HG02943 (cell line): ENCODE data around the gene RAB8B.
"Not testable (repeated sequence)": the region's sequence is repeated elsewhere in the genome, so short reads cannot be mapped to it uniquely, and the experiment has no call there.

Experiments
- ATAC-seq: cut with Tn5 transposase; IDR thresholded peaks from one replicate; pipeline ENCODE4 v1.9.1; 2021; ENCODE audit warnings: mild to moderate bottlenecking, low read depth, moderate library complexity; ENCODE audit not compliant: unreplicated experiment

The RAB8B gene

DNA sequence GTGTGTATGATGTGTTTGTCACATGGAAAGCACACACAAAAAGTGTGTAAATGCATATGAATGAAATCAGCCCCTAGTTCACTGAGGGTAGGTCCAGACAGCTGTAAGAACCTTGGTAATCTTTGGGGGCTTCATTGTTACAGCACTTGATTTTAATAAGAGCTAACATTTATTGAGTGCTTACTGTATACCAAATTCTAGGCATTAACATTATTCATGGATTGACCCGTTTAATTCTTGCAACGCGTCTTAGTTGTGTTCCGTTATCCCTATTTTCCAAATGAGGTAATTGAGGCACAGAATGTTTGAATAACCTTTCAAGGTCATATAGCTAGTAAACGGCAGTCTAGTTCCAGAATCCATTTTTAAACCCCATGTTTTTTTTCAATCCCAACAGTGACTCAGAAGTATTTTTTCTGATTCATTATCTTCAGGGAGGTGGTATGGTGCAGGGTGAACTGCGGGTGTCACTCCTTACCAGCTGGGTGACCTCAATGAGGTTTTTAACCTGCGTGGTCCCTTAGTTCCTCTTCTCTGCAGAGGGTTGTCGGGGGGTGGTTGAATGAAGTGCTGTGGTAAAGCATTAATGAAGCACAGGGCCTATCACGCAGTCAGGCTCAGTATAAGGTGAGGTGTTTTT lies 14.2 kb downstream of the RAB8B start:
- ATAC-seq = no peak

DNA sequence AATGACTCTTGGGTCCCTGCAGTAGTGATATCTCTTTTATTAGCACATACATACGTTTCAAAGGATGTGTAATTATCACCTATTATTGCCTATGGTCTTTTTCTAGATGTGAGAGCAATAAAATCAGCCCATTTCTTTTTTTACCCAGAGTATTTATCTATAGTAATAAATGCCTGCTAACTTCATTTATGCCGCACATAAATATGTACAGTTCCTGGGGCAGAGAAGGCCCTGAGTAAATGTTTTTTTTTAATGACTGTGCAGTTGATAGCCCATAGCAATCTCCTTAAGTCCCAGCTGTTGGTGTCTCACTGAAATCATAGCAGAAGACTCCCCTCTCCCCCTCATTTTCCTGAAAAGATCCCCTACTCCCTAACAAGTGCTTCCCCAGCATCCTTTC lies 16.7 kb downstream of the RAB8B start:
- ATAC-seq = no peak

DNA sequence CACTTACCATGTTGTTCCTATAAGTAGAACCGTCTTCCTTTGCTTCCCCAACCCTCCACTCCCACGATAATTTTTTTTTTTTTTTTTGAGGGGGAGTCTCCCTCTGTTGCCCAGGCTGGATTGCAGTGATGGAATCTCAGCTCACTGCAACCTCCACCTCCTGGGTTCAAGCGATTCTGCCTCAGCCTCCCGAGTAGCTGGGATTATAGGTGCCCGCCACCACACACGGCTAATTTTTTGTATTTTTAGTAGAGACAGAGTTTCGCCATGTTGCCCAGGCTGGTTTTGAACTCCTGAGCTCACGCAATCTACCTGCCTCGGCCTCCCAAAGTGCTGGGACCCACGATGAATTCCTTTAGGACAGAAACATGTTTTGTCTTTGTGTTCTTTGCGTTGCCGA lies 19.4 kb downstream of the RAB8B start:
- ATAC-seq = not testable (repeated sequence)

DNA sequence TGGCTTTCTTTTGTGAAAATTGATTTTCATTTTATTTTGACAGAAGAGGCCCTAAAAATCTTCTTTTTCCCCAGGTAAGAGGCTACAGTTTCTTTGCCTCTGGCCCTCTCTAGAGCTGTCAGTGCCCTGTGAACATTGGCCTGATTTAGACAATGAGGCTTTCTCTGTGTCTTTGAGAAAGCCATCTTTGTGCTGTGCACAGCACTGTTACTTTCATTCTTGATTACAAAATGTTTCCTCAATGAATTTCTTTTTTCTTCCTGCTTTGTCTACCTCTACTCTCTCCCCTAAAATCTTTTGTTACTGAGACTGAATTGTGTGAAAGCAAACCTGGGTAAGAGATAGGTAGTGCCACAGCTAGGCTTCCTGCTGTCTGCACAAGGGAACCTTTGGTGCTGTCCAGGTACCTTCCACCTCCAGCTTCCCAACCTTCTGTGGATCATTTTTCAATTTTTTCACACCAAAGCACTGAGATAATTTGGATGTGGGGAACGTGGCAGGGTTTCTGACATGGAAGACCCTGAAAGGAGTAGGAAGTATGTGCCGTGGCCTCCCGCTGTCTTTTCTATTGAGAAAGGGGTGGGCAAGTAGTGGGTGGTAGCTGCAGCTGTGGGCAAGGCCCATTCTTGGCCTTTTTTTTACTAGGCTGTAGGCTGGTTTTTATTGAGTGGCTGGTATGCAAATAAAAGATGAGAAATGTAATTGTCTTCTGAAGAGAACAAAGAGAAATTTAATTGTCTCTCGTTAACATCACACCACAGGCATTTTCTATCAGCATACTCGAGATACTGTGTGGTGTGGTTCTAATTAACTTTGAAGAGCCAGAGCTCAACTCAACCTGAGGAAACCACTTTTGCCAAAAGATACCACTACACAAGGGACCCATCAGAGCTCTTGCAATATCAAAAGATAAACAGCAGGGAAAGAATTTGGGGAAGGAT lies 21.0 kb downstream of the RAB8B start:
- no peak for ATAC-seq

DNA sequence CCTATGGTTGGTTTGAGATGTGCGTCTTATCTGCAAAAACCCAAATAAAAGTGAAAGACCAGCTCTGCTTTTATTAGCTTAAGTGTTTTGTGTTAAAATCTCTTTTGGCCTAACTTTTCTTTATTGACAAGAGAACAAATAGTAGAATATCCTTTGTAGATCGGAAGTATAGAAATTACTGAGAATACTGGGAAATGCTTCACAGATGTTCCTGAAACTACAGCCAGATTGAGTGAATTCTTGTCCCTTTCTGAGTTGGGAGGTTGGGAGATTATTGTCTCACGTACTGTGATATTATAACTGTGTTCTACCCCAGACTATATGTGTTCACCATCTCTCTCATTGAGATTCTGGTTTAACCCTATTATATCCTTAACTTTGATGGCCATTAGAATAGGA lies 21.7 kb downstream of the RAB8B start:
- no peak for ATAC-seq

DNA sequence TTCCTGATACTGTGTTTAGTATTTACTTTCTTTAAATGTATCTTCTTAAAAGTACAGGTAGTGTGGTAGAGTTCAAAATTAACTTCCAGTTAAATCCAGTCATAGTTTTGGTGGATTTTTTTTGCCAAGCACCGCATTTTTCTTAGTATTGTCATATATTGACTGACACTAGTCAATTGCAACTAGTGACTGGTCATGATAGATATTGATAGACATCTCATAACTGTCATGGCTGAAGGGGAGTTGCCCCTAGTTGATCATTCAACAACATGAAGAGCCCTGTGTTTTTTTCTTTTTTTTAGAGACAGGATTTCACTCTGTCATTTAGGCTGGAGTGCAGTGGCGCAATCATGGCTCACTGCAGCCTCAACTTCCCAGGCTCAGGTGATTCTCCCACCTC lies 22.1 kb downstream of the RAB8B start:
- no peak for ATAC-seq

DNA sequence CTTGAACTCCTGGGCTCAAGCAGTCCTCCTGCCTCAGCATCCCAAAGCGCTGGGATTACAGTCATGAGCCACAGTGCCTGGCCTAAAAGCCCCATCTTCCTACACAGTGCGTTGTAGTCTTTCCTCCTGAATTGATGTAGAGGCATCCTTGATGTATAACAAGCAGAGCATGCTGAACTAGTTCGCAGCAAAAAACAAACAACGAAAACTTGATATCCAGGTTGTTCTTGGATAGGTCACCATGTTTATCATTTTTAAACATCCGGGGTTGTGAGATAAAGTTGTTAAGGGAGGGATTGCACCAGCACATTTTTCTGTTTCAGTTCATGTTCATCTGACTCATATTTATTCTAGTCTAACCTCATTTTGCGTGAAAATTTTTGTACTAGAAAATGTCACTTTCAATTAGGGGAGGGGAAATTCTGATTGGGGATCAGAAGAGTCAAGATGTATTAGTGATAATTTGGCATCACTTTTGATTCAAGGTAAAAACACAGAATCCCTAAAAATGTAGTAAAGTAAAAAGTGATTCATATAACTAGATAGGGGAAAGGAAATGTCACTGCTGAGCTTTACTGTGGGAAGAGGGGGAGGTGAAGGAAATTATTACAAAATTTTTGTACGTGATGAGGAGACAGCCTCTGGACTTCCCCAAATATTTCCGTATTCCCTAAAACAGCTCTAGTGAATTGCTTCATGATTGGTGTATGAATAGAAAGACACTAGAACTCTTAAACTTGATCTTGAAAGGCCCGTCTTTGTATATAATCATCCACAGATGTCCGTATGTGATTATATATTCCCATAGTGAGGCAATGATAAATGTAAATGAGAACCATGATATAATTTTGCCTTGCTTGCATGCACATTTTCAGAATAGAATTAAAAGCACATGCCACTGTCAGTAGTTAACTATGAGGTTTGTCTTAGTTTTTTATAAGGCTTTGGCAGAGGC lies 22.9 kb downstream of the RAB8B start:
- ATAC-seq = no peak

DNA sequence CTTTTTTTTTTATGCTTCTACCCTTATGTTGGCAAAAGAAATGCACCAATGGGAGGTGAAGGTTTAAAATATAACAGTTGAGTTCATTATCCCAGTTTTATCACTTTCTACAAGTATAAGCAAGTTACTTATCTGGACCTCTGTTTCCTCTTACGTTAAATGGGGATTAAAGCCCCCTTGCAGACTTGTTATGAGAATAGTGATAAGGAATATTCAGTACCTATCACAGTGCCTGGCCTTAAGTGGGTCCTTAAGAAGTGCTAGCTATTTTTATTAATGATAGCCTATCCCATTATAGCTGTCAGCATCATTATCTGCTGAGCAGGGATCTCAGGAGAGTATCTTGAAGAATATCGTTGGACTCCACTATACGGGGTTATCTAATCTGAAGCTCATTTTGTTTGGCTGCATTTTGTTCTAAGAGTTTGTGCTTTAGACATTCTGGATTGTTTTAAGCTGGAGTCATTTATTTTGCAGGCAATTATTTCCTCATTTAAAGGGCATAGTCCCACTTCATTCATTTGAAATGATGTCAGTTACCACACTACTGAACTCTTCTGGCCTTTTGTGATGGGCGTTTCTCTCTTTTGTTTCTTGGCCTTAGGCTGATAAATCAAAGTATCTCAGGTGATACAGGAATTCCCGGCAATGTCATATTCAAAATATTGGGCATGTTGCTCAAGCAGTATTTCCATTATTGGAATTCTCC lies 28.8 kb downstream of the RAB8B start:
- no peak for ATAC-seq

DNA sequence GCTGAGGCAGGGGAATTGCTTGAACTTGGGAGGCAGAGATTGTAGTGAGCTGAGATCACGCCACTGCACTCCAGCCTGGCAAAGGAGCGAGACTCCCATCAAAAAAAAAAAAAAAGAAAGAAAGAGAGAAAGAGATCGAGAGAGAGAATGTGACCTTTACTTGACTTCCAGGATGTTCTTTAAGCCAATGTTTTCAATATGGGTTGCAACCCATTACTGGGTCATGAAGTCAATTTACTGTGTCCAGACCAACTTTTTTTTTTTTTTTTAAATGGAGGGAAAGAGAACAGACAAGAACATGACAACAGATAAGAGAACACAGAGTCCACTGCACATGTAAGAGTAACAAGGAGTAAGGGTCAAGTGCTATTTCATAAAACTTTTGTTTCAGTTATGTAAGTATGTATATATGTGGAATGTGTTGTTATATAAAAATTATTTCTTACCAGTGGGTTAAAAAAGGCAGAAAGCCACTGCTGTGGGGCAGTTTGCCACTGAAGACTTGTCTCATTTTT lies 29.8 kb downstream of the RAB8B start:
- no peak for ATAC-seq

DNA sequence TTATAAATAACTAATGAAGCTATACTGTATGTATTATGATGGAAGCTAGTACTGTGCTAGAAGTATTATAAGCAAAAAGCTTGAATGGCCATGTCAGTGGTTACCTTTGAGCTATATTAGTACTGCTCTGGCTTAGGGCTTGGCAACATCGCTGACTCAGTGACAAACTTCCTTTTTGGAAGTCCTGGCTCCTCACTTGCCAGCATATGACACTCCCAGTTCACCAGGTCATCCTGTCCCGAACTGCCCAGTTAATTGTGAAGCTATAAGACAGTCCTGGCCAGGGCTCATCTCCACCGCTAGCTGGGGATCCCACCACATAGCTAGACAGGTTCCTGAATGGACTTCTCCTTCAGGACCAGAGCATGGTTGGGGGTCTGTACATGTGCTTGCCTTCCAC lies 31.9 kb downstream of the RAB8B start:
- no peak for ATAC-seq

DNA sequence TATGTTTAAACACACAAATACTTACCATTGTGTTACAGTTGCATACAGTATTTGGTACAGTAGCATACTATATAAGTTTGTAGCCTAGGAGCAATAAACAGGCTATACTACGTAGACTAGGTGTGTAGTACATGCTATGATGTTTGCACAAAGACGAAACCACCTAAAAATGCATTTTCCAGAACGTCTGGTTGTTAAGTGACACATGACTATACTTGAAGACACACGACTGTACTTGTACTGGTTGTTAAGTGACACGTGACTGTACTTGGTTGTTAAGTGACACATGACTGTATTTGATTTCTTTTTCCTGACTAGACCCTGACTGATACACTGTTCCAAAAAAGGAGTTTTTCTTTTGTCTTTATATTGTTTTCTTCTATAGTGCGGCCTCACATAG lies 34.1 kb downstream of the RAB8B start:
- no peak for ATAC-seq

DNA sequence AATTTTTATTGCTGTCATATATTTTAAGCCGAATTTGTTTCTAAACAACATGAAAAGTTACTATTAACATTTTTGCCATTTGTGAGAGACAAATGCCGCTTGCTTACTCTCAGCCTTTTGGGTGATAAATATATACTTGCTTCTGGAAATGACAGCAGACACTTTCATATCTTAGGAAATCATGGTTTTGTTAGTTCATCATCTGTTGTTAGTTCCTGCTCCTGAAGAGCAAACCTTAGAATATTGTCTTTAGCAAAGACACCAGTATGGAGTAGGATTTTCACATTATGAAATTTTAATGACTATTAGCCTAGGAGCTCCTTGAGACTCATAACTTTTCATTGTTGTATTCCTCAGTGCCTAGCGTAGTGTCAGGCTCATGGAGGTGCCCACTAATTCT lies 36.0 kb downstream of the RAB8B start:
- no peak for ATAC-seq

DNA sequence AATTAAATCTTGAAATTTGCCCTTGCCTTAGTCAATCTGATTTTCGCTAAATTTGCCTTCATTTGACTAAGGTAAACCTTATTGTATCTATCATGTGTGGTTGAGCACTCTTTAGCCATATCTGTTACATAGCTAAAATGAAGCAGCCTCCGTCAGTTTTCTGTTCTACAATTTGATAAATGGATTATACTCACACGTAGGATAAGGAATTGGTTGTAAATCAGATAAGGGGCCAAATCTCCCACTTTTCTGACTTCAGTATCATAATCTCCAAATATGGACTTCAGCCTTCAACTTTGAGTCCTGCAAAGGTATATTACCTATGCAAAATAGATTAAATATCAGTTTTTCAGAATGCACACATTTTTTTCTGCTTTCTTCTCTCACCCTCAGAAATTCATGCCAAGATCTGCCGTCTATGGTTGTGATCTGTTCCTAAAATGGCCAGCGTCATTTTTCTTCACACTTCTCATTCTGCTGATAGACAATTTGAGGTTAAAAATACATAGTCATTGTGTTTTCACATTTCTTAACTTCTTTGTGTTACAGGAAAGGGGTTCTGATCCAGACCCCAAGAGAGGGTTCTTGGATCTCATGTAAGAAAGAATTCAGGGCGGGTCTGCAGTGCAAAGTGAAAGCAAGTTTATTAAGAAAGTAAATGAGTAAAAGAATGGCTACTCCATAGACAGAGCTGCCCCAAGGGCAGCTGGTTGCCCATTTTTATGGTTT lies 36.9 kb downstream of the RAB8B start:
- no peak for ATAC-seq

DNA sequence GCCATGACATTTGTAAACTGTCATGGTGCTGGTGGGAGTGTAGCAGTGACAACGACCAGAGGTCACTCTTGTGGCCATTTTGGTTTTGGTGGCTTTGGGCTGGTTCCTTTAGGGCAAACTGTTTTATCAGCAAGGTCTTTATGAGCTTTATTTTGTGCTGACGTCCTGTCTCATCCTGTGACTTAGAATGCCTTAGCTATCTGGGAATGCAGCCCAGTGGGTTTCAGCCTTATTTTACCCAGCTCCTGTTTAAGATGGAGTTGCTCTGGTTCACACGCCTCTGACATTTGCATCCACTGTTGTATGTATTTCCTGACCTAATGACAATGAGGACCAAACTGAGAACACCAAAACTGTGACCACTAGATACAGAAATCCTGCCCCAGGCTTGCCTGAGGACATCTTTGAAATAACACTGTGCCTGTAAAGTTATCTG lies 37.6 kb downstream of the RAB8B start:
- ATAC-seq = no peak

DNA sequence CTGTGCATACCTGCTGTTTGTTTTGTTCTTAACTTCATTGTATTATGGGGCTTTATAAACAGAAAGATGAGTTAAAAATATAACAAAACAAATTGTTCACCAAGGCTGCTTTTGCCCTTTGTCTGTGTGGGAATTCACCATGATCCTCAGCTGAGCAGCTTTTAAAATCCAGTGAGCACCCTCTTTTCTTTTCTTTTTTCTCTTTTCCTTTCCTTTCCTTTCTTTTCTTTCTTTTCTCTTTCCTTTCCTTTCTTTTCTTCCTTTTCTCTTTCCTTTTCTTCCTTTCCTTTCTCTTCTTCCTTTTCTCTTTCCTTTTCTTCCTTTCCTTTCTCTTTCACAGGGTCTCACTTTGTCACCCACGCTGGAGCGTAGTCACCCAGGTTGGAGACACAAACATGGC lies 38.3 kb downstream of the RAB8B start:
- ATAC-seq = no peak

DNA sequence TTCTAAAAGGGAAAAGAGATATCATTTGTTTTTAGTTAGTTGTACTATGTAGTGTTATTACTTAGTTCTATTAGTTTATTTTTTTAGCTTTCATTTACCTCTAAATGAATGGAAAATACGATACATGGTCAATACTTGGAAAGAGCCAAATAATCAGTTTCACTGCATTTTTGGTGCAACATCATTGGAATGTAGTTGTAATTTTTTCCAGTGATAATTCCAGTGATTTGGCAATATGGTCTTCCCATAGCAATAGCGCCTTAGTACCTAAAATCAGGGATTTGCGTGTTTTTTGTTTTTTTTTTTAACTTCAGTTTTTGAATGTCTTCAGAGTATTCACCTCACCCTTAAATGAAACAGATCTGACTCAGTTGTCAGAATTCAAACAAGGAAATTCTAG lies 41.8 kb downstream of the RAB8B start:
- ATAC-seq = no peak

DNA sequence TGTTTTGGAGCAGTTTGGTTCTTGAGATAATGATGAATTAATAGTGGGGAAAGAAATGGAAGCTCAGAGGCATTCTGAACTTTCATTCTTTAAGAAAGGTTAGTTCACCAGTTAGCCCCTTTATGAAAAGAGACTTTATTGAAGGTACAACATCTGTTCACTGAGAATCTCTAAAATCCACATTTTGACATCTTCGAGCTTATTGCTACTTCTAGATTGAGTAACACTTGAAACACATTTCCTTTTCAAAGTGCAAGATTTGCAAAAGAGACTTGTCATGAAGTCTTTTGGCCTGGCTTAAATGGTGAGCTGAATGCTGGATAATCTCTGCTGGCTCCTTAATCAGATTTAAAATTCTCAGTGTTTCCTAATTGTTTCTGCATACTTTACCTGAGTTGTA lies 42.3 kb downstream of the RAB8B start:
- no peak for ATAC-seq

DNA sequence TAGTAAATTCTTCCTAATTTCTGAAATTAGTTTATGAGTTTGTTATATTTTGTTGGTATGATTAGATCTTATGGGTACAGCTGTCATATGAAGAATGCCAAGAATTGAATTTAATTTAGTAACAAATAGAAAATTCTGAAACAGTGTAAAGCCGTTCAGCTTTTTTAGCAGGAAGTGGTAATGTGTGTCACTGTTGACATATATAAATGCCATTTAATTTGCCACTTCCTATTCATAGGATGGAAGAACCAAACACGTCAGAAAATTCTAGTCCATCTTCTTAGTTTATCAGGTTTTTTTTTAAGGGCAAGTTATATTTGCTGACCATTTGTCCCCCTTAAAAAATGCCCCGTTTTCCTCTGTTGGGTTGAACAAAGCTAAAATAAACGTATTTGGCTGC lies 43.0 kb downstream of the RAB8B start:
- ATAC-seq = no peak

DNA sequence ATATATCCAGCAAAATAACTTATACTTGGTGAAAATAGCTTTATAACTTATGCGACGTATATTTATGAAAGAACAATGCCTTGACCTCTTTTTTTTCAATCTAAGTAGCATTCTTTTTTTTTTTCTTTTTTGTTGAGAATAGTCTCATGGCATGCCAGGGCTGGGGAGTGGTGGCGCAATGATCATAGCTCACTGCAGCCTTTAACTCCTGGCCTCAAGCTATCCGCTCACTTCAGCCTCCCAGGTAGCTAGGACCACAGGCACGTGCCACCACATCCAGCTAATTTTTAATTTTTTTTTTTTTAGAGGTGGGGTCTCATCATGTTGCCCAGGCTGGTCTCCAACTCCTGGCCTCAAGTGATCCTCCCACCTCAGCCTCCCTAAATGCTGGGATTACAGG lies 43.5 kb downstream of the RAB8B start:
- ATAC-seq = no peak
